ENCODE data around the gene FASTKD3.

The FASTKD3 gene

DNA sequence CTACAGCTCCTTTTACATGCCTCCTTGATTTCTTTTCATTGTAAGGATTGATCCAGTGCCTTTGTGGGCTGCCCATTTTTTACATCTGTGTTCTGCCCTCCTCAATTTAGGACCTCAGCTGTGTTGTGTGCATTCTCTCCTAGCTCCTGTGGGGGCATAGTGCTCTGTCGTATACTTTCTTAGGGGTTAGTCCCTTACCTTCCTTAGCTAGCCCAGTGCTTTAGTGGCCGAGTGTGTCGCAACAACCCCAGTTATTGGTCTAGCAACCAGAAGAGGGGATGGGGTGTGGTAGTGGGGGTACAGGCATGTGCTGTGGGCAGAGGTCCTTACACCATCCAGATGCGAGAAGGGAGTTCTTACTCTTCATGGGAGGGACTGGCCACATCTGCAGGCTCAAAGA, 12.3 kb upstream of the FASTKD3 start:
- FAIRE-seq (no peak), DNase-seq (ENCODE audit: low spot score) (no peak)

DNA sequence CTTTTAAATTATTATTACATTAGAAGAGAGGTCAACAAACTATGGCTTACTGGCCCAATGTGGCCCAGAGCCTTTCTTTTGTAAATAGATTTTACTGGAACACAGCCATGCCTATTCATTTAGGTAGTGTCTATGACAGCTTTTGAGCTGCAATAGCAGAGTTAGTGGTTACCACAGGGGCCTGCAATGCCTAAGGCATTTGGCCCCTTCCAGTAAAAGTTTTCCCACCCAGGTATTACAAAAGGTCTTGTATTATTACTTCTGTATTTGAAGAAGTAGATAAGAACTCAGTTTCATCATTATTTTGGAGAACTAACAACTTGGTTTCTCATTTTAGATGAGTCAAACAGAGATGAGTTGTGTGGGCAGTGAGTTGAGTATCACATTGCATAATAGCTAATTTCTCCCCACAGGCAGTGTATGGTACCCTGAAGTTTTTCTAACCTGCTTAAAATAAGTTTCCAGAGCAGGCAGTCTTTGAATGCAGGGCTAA, 9.6 kb upstream of the FASTKD3 start:
- FAIRE-seq (no peak), DNase-seq (ENCODE audit: low spot score) (no peak)

DNA sequence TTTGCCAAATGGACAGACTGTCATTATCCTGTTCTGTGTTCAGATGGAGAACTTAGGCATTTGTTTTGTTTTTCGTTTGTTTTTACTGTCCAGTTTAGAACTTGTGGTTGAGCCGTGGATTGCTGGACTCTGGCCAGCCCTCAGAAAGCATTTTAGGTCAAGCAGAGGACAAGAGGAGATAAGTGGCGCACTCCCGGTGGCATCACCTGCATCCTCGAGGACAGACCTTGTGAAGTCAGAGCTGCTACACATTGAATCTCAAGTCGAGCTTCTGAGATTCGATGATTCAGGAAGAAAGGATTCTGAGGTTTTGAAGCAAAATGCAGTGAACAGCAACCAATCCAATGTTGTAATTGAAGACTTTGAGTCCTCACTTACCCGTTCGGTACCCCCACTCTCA, 9.0 kb upstream of the FASTKD3 start:
- FAIRE-seq (no peak), DNase-seq (ENCODE audit: low spot score) (no peak)

DNA sequence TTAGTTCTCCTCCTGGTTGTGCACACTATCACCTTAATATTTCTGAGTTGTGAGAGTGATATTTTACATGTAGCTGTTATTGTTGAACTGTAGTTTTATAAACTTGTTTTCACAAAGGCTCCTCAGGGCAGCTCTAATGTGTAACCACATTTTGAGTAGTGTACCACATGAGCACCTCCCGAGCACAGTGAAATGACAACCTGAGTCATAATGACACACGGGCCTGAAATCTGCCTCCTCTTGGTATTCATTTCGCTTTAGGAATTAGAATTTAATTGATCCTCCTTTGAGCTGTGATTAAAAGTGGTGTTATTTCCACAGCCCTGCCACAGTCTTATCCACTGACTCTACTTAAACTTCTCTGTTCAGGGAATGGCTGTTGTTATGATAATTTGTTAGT, 8.0 kb upstream of the FASTKD3 start:
- DNase-seq (ENCODE audit: low spot score) (no peak), FAIRE-seq (no peak)

DNA sequence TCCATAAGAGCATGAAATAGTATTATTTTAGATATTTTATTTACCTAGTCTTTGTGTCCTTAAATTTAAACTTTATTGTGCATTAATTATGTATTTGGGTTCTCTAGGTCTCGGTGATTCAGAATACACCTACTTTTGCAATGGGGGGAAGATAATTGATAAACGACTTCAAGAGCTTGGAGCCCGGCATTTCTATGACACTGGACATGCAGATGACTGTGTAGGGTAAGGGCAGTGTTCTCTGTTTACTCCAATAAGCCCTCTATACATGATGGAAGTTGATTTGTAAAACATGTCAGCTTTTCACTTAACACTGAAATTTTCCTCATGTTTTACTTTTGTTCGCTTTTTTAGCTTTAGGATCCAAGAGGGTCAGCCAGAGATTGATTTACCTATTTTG, 6.3 kb upstream of the FASTKD3 start:
- DNase-seq (ENCODE audit: low spot score) (no peak), FAIRE-seq (no peak)

DNA sequence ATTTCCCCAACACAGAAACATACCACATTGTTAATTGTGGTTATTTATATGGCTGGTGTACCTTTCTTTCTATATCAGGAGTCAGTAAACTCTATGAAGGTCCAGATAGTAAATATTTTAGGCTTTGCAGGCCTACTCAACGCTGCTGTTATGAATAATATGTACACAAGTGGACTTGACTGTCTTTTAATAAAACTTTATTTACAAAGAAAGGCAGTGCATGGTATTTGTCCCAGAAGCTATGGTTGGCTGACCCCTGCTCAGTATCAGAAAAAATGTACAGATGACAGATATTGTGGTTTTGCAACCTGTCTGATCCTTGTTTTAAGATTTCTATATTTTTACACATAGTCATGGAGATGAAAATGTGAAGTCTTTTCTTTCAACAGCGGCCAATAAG, 5.8 kb upstream of the FASTKD3 start:
- no peak for DNase-seq (ENCODE audit: low spot score)
- FAIRE-seq, result no peak

DNA sequence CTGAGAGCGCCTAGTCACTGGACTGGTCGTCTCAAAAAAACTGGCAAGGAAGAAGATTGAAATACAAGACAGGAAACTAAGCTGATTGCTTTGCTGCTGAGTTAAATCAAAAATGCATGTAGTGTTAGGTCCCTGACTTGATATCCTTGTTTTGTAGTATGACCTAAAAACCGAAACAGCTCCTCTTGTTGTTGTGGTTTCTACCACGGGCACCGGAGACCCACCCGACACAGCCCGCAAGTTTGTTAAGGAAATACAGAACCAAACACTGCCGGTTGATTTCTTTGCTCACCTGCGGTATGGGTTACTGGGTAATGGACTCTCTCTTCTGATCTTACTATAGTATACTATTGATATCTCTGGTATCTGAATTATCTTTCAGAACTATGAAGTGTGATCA, 4.4 kb upstream of the FASTKD3 start:
- FAIRE-seq (no peak), DNase-seq (ENCODE audit: low spot score) (no peak)

DNA sequence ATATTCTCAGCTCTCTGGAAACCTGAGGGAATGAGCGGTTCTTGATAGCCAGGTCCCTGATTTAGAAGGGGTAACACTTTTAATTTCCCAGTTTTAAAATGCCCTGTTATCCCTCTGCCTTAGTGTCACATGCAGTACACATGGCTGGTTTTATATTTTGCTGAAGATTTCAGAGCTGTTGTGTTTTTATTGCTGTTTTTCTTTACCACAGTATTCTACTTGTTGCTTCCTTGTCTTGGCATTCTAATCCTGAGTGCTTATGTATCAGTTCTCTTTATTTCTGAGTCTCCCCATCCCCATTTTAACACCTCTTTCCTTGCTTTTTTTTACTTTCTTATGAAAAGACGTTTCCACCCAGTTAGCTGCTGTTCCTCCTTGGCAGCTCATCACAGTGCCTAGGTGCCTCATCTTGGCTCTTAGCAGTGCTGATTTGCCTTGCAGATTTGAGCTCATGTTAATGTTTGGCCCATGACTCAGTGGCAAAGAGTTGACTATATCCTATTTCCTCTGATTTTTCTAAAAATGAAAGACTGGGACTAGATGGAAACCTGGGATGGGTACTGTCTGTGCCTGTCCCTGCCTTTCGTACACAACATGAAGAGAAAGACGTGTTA, 3.8 kb upstream of the FASTKD3 start:
- DNase-seq (ENCODE audit: low spot score) (no peak), FAIRE-seq (no peak)

DNA sequence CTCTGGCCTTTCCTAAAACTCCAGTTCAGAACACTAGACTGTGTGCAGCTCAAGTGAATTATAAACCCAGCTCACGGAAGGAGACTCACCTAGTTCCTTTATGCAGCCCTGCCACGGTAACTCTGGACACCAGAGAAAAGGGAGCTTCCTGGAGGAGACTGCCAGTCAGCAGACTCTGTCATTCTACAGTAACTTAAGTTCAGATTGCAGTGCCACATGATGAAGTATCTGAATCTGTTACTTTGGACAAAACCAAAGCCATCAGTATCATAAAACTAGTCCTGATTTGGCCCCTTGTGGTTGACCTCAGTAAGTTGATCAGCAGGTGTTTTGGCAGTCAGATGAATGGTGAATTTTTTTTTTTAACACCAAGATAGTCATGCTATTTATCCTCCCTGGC, 2.8 kb upstream of the FASTKD3 start:
- no peak for FAIRE-seq

DNA sequence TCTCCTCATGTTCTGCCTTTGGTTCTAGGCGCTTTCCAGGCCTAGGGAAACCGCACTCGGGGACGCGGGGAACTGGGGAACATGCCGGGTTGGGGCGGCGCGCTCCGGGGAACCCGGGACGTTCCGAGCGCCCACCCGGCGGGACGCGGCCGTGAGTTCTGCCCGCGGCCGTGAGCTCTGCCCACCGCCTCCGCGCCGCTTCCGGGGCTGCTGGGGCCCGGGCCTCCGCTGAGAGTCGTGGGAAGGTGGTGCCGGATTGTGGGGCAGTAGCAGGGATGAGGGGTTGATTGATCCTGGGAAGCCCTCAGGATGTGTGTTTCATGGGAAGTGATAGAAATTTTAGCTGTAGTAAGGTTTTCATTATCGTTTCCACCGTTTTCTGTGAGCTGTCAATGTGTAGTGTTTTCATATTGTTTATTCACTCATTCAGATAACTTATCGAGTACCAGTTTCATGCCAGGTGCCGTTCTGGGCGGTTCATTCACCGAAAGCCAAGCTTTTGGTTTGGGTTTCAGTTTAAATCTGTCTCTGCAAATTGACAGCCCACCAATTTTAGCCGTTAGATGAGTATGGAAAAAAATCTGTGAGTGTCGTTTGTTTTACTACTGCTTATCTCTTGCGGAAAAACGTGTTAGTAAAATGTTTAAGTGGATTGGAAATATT, 774 bp upstream of the FASTKD3 start:
- FAIRE-seq, result no peak
- peak; percentile 41 for DNase-seq (ENCODE audit: low spot score)

More for the DNA sequence above, 2.8 kb upstream of the FASTKD3 start:
- DNase-seq (ENCODE audit: low spot score), result no peak

DNA sequence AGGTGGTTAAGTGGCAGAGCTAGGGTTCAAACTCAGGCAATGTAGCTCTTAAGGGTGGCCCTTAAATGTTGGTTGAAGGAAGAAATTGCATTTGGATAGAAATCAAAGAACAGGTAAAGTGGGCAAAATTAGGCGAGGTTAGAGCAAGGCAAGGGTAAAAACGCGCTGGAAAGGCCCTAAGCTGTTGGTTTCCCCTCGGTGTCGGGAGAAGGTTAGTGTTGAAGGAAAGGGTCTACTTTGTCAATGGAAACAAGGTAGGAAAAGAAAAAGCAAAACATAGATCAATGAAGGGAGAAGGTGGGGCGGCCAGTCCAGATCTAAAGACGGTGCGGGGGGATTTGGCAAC, 431 bp downstream of the FASTKD3 start:
- DNase-seq (ENCODE audit: low spot score) (peak; percentile 19), FAIRE-seq (no peak)

DNA sequence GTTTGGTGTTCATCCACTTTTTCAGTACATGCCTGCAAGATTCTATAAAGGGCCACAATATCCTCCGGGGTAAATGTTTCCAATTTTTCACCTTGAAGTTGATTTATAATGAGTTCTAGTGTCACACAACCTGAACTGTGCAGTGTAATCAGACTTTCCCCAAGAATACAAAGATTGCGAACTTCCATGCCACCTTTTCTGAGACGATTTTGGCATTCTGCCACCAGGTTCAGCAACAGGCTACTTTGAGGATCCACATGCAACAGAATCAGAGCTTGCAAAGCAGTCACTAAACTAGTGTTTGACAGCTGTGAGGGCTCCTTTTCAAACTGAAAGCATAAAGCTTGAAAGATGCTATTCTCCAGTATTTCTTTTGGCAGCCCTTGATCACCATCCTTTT, 1.6 kb downstream of the FASTKD3 start:
- FAIRE-seq, result no peak
- no peak for DNase-seq (ENCODE audit: low spot score)

DNA sequence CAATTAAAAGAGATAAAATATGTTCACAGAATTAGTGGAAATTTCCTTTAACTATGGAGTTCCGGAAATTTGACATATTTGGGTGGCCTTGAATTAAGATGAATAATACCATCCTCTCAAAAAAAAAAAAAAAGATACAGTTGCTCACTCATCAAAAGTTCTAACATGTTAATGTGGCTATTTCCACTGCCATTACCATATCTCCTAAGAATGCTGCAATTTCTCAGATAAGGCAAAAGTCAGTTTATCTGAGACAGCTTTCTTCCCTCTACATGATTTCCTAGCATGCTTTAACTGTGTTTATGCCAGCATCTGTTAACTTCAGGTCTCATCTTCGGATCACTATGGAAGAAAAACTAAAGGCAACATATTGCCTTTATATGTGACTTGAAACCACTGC, 2.6 kb downstream of the FASTKD3 start:
- no peak for DNase-seq (ENCODE audit: low spot score)
- FAIRE-seq, result no peak

DNA sequence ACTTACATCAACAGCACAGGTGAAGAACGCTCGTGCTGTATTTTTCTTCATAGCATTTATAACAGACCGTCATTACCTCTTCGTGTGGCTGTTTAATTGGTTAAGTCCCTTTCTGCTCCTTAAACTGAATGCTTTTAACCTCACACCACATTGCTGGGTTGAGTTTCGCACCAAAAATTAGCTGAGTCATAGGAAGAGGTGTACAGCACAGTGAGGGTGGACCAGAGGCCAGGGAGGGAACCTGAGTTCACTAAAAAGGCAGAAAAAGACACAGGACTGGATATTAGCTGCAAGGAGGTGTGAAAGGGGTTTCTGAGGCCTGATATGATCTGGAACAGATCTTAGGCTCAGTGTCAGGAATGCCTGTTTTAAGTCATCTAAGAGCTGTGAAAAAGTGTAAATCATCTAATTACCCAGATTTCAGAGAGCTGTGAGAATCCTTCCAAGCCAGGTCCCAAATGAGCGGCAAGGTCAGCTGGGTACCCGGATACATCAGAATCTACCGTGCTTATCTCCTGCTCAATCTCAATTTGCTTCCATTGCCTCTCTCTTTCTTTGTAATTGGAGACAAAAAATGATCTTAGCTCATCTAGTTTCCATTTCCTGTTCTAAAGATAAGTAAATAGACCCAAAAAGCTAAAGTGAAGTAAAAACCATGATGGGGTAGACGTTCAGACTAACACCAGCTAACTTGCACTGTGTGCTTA, 10.8 kb downstream of the FASTKD3 start:
- DNase-seq (ENCODE audit: low spot score) (no peak), FAIRE-seq (no peak)

DNA sequence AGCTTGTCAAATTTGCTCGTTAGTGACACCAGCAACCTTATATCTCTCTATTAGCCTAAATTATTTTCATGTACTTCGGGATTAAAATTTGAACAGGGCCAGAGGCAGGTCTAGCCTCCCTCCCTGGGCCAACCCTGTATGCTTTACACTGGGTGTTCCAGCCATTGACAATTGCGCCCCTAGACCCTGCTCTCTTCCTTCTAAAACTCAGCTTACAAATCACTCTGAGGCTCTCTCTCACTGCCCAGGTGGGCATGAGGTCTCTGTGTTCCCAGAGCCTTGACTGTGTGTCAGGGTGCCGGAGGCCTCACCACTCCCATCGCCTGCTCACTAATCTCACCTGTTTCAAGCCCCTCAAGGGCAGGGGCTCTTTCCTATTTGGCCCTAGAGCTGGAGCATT, 11.5 kb downstream of the FASTKD3 start:
- no peak for DNase-seq (ENCODE audit: low spot score)
- FAIRE-seq, result no peak

DNA sequence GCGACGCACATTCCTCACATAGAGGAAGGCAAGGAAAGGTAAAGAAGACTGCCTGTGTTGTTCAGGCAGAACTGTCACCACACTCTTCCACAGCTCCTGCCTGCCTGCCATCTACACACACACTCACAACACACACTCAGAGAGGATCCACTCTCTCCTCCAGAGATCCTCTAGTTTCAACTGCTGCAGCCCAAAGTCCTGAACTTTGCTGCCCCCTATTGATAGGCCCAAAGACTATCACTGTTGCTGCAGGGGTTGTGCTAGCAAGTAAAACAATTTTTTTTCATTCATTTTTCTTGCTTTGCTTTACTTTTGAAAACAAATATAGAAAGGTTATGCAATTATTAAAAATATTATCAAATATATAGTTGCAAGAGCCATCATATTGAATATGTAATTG, 12.0 kb downstream of the FASTKD3 start:
- FAIRE-seq (no peak), DNase-seq (ENCODE audit: low spot score) (peak; percentile 57)

DNA sequence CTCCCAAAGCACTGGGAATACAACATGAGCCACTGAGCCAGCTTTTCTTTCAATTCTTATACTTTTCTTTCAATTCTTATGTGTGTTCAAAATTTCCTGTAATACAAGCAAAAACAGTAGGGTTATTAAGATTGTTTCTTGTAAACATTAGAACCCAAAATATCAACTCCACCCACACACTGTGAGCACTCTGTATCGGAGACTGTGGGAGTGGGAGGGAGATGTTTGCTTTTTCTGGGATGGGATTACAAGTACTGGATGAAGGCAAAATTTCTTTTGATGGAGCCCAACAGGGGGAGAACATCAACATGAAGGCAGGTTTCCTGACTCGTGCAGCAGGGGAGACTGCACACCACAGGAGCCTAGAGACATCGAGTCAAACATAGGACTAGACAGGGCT, 13.2 kb downstream of the FASTKD3 start:
- DNase-seq (ENCODE audit: low spot score) (no peak), FAIRE-seq (no peak)

DNA sequence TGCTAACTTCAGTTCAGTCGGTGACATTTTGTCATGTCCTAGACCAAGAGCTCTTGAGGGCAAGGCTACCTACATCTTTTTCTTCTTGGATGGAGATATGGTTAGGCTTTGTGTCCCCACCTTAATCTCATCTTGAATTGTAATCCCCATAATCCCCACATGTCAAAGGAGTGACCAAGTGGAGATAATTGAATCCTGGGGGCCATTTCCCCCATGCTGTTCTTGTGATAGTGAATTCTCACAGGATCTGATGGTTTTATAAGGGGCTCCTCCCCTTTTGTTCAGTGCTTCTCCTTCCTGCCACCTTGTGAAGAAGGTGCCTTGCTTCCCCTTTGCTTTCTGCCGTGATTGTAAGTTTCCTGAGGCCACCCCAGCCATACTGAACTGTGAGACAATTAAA, 15.8 kb downstream of the FASTKD3 start:
- FAIRE-seq, result no peak
- no peak for DNase-seq (ENCODE audit: low spot score)

DNA sequence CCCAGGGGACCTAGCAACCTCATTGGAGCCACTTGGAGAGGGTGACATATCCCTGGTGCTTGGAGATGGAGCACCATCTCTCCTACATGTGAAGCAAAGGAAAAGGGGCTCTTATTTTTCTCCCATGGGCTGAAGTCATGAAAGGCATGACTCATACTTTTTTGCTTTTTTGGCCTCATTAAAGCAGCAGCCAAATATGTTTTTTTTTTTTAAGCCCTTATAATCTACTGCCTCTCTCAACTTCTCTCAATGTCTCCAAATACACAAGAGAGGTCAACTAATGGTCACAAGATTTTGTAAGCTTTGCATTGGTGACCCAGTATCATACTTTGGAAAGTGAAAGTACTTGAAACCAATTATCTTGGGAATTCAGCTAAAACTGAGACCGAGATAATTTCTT, 16.3 kb downstream of the FASTKD3 start:
- DNase-seq (ENCODE audit: low spot score) (no peak), FAIRE-seq (no peak)

DNA sequence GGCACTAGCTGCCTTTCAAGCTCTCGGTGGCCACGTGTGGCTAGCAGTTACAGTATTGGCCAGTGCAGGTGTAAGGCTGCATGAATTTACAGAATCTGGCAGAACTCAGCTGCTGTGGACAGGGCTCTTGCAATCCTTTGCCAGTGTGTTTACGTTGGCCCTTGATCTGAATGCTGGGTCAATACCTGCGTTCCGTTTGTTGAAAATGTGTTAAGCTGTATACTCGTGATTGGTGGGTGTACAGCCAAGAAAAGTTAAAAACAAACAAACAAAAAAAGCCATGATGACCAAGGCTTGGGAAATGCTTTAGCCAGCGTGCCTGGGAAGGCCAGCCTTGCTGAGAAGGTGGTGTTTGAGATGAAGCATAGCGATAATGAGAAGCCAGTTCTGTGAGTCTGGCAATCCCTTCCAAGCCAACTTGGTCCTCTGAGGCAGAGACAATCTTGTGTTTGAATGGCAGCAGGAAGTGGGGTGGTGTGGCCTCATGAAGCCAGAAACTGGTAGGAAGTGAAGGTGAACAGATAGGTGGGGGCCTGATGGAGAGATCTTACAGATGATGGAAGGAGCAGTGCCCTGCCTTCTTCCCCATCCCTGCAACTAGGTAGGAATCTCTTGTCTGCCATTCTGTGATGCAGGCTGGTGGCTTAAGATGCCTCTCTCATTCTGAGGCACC, 17.1 kb downstream of the FASTKD3 start:
- FAIRE-seq, result no peak
- DNase-seq (ENCODE audit: low spot score), result no peak

DNA sequence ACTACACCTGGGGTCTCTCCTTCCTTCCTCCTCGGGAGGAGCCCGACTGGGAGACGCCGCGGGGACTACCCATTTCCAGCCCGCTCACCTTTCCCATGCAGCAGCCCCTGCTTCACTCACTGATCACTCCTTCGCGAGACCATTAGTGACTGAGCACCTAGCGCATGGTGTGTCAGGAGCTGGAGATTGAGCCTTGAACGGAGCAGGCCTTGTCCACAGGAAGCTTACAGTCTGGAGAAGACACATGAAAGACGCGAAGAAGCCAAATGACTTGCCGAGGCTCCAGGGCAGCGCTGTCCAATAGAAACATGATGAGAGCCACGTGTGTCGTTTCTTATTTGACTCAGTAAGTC, 17.6 kb downstream of the FASTKD3 start:
- FAIRE-seq (no peak), DNase-seq (ENCODE audit: low spot score) (no peak)

Measured in urothelium cell line (cell line).